K562 (cell line): ENCODE measurements around the gene GPC3. TPM values are rescaled to one million over a fixed set of nuclear protein-coding genes. Genes with fewer than 3 reads are reported as not detected.

Source experiments
- ATAC-seq: fragments of 200-7000 bp; cut with Tn5 transposase; 3 replicates; pipeline ENCODE4 v1.9.1; 2020; ENCODE audit warnings: moderate library complexity
- BruUV-seq: library from RNA; stranded (reverse); fragments of 400-500 nt; replicated peaks from 2 replicates; lab custom pipeline; 2021; lab: Mats Ljungman, UMichigan
- CTCF ChIA-PET: fragments of 300-600 bp; formaldehyde crosslinking; extraction: SDS; loops from one replicate; lab custom pipeline; 2021; ENCODE audit warnings: low intra/inter-chr PET ratio; lab: Yijun Ruan, JAX
- POLR2A ChIA-PET: fragments of 300-600, 350-650 bp; sonication (Branson Sonifier 250); formaldehyde crosslinking; extraction: SDS; loops from one replicate; lab custom pipeline; 2021; ENCODE audit warnings: antibody characterized with exemption, inconsistent platforms; lab: Yijun Ruan, JAX
- DNase-seq, 4 experiments: peaks; one replicate each; pipeline versions ENCODE4 v3.0.0 to v3.0.0-alpha.2; 2011 to 2018; ENCODE audit warnings: low spot score in 3 of 4, mixed read lengths in 3 of 4; ENCODE audit errors: extremely low read depth in 1 of 4
- FAIRE-seq: peaks from 2 replicates; lab custom pipeline; 2011; peaks lifted over from hg19 to GRCh38; lab: Jason Lieb, UNC
- H2AFZ ChIP-seq: 2 replicates; pipeline ENCODE4 v1.6.0; 2011; ENCODE audit warnings: low read depth, low read length, control low read depth, inconsistent platforms
- H3K27ac ChIP-seq: fragments of 200-600 bp; 3 replicates; pipeline ENCODE4 v1.8.0; 2011; ENCODE audit warnings: low read depth, mild to moderate bottlenecking, control low read depth, inconsistent platforms, low read length, moderate library complexity, mixed read lengths; ENCODE audit errors: extremely low read depth
- H3K27me3 ChIP-seq, 2 experiments: fragments of 300-600 bp in 1 of 2; 2 replicates in 1 of 2; 3 replicates in 1 of 2; pipeline versions ENCODE4 v1.6.0 to v1.8.0; 2011; ENCODE audit warnings: inconsistent platforms in 2 of 2, low read length in 2 of 2, mild to moderate bottlenecking in 1 of 2, mixed read lengths in 1 of 2, moderate library complexity in 1 of 2; ENCODE audit not compliant: control insufficient read depth in 2 of 2, insufficient read depth in 2 of 2
- H3K36me3 ChIP-seq: fragments of 300-600 bp; 3 replicates; pipeline ENCODE4 v1.8.0; 2011; ENCODE audit warnings: mild to moderate bottlenecking, low read length, inconsistent platforms; ENCODE audit not compliant: control insufficient read depth, insufficient read depth
- H3K4me1 ChIP-seq, 2 experiments: fragments of 200-600 bp in 1 of 2; replicated peaks in 1 of 2; 2 replicates in 1 of 2; 3 replicates in 1 of 2; pipeline versions ENCODE4 v1.5.1 to v1.8.0; 2011; ENCODE audit warnings: inconsistent platforms in 2 of 2, low read length in 2 of 2, mild to moderate bottlenecking in 1 of 2, mixed read lengths in 1 of 2, moderate library complexity in 1 of 2; ENCODE audit not compliant: control insufficient read depth in 2 of 2, insufficient read depth in 2 of 2
- H3K4me2 ChIP-seq: 2 replicates; pipeline ENCODE4 v1.6.1; 2011; ENCODE audit warnings: low read length, control low read depth, inconsistent platforms, mixed read lengths; ENCODE audit not compliant: insufficient read depth
- H3K4me3 ChIP-seq: fragments of 200-600 bp; sonication (generic), shearing (Covaris generic); 2 replicates; pipeline ENCODE4 v1.5.1; 2016; ENCODE audit warnings: control low read depth, inconsistent platforms
- H3K79me2 ChIP-seq: fragments of 200-600 bp; 3 replicates; pipeline ENCODE4 v1.8.0; 2011; ENCODE audit warnings: low read length, inconsistent platforms; ENCODE audit not compliant: control insufficient read depth, insufficient read depth
- H3K9ac ChIP-seq, 2 experiments: 2 replicates each; pipeline versions ENCODE4 v1.6.0 to v1.6.1; 2011; ENCODE audit warnings: low read depth in 2 of 2, low read length in 2 of 2, control low read depth in 1 of 2, inconsistent platforms in 1 of 2, mild to moderate bottlenecking in 1 of 2, mixed read lengths in 1 of 2; ENCODE audit not compliant: insufficient read depth in 1 of 2
- H3K9me1 ChIP-seq: one replicate; pipeline ENCODE4 v1.6.0; 2011; ENCODE audit warnings: inconsistent platforms, mild to moderate bottlenecking, low read length, moderate library complexity; ENCODE audit not compliant: control insufficient read depth, insufficient read depth
- H3K9me3 ChIP-seq: replicated peaks from 2 replicates; pipeline ENCODE4 v1.5.1; 2011; ENCODE audit warnings: low read depth, low read length, inconsistent platforms; ENCODE audit not compliant: control insufficient read depth, insufficient read depth
- H4K20me1 ChIP-seq: replicated peaks from 2 replicates; pipeline ENCODE4 v1.6.1; 2011; ENCODE audit warnings: low read length, inconsistent platforms, mixed read lengths; ENCODE audit not compliant: control insufficient read depth, insufficient read depth
- BCLAF1 ChIP-seq, 2 experiments: fragments of 450-650 bp in 1 of 2; IDR thresholded peaks; 2 replicates each; pipeline ENCODE4 v1.6.1; 2011 to 2017; ENCODE audit warnings: low read depth in 2 of 2, antibody characterized with exemption in 1 of 2, borderline replicate concordance in 1 of 2, low read length in 1 of 2, mild to moderate bottlenecking in 1 of 2, mixed read lengths in 1 of 2; ENCODE audit not compliant: control insufficient read depth in 1 of 2
- BRF2 ChIP-seq: IDR thresholded peaks from 3 replicates; pipeline ENCODE4 v1.6.1; 2011; ENCODE audit warnings: borderline replicate concordance, mild to moderate bottlenecking; ENCODE audit not compliant: insufficient read length, insufficient read depth
- GATAD2B ChIP-seq: fragments of 450-650 bp; IDR thresholded peaks from 2 replicates; pipeline ENCODE4 v1.6.1; 2017; ENCODE audit warnings: mild to moderate bottlenecking, borderline replicate concordance
- MEIS2 ChIP-seq: fragments of 450-650 bp; IDR thresholded peaks from 2 replicates; pipeline ENCODE4 v1.6.1; 2014; ENCODE audit warnings: mild to moderate bottlenecking; ENCODE audit not compliant: partially characterized antibody
- NR3C1 ChIP-seq: sonication (generic); formaldehyde crosslinking; IDR thresholded peaks from 2 replicates; pipeline ENCODE4 v1.8.1; 2022; ENCODE audit warnings: missing genetic modification reagents
- RBM15 ChIP-seq: fragments of 200-400 bp; formaldehyde crosslinking; IDR thresholded peaks from 2 replicates; pipeline ENCODE4 v1.6.1; 2018; ENCODE audit warnings: mild to moderate bottlenecking, low read length, moderate library complexity; ENCODE audit not compliant: insufficient read depth
- SRSF7 ChIP-seq: fragments of 200-400 bp; formaldehyde crosslinking; optimal IDR thresholded peaks from 2 replicates; pipeline ENCODE3; 2017; ENCODE audit warnings: mild to moderate bottlenecking, low read depth, low read length
- ZFP91 ChIP-seq: sonication (generic); formaldehyde crosslinking; IDR thresholded peaks from 2 replicates; pipeline ENCODE4 v1.8.0; 2022; ENCODE audit warnings: mild to moderate bottlenecking, missing genetic modification reagents
- ZNF518B ChIP-seq: fragments of 250-450 bp; sonication (Bioruptor Pico); IDR thresholded peaks from 2 replicates; pipeline ENCODE4 v1.5.0; 2021; ENCODE audit warnings: mild to moderate bottlenecking, moderate library complexity
- ZNF766 ChIP-seq: fragments of 200-800 bp; sonication (Bioruptor generic); conservative IDR thresholded peaks from 2 replicates; pipeline ENCODE4 v1.6.1; 2016; ENCODE audit warnings: missing genetic modification characterization, missing compliant biosample characterization
- WGBS: fragments of 100-300 bp; shearing (Covaris generic); methylation state at CpG from one replicate; pipeline ENCODE4 v1.1.6; 2016; ENCODE audit warnings: low coverage, mixed read lengths; ENCODE audit not compliant: insufficient coverage; ENCODE audit errors: missing lambda C conversion rate; 5-methylcytosine and 5-hydroxymethylcytosine counted together
- in situ Hi-C: fragments of 300-500 bp; cut with MboI; formaldehyde crosslinking; loops from 4 replicates; pipeline ENCODE4 v1.15.0; 2018; ENCODE audit warnings: inconsistent platforms, mixed read lengths
- intact Hi-C: fragments of 100-400 bp; cut with micrococcal nuclease; formaldehyde crosslinking; loops from 2 replicates; pipeline ENCODE4 v1.14.2; 2022
- polyA plus RNA-seq, 8 experiments: library from polyadenylated mRNA; depleted of rRNA in 4 of 8; stranded (reverse) in 5 of 8; unstranded in 3 of 8; fragments of >200 nt; fragmentation: Nextera tagmentation in 2 of 8; fragmentation: Illumina TruSeq in 1 of 8; extraction: Ambion mirVana in 2 of 8; extraction: Trizol in 1 of 8; gene quantifications; 2 replicates each; pipeline versions ENCODE4 v1.2.1 to v1.2.3, GENCODE V29; 2011 to 2014; ENCODE audit warnings: inconsistent platforms in 1 of 8, missing spikeins in 1 of 8
- total RNA-seq, 7 experiments: library from RNA; depleted of rRNA in 6 of 7; stranded (reverse); fragments of >200 nt in 6 of 7; fragmentation: Illumina TruSeq in 2 of 7; extraction: Trizol in 2 of 7; gene quantifications; 2 replicates each; pipeline versions ENCODE4 v1.2.1 to v1.2.3, GENCODE V29; 2011 to 2021; ENCODE audit warnings: low replicate concordance in 1 of 7

Gene GPC3
- total and polyA plus RNA-seq, 9 of the 15 experiments (the other 6 are each of a cell fraction or from before 2014, with no cell fraction given): 0.42 TPM; not detected in 8

GRCh38 chrX:133681897-133682296 is 303.5 kb downstream of the GPC3 start (continued):
- no peak for TF ChIP-seq BCLAF1 (IDR thresholded peaks at IDR 0.05; ENCODE audit: borderline replicate concordance in 1 of 2, control insufficient read depth in 1 of 2, low read depth in 2 of 2, low read length in 1 of 2)

GRCh38 chrX:133681421-133681820 is 304.0 kb downstream of the GPC3 start:
- ATAC-seq (no peak), FAIRE-seq (no peak), DNase-seq (no peak)
- Histone ChIP-seq H3K4me3 (no peak overlapping the region), H3K4me1 (no peaks in the 10 kb centered on the region), H3K4me2 (no peak overlapping the region), H3K9ac (no peak overlapping the region), H2AFZ (no peak overlapping the region), H3K9me3 (no peaks in the 10 kb centered on the region), H3K79me2 (no peaks in the 10 kb centered on the region), H4K20me1 (no peaks in the 10 kb centered on the region), H3K27me3 (no peaks in the 10 kb centered on the region), H3K36me3 (no peaks in the 10 kb centered on the region), H3K27ac (no peak overlapping the region), H3K9me1 (no peaks in the 10 kb centered on the region)
- in situ Hi-C loops (no loop called here), intact Hi-C loops (no loop called here)
- 0% methylated on average over 3 of the region's 3 CpGs for WGBS
- ChIA-PET POLR2A (no interaction called here), CTCF (no interaction called here)
- no TSS peak for BruUV-seq
- TF ChIP-seq ZFP91 (CRISPR knock-in tag) (no peak), NR3C1 (CRISPR knock-in tag) (no peak), ZNF766 (CRISPR knock-in tag) (no peak), GATAD2B (no peak), ZNF518B (CRISPR knock-in tag) (no peak), RBM15 (no peak), MEIS2 (no peak), BRF2 (no peak), SRSF7 (no peak)
